GM10847 (cell line): ENCODE measurements around the gene CHADL.

Experiments
- POLR2A ChIP-seq: IDR thresholded peaks from 2 replicates; pipeline ENCODE4 v1.6.1; 2011; ENCODE audit not compliant: insufficient read length; ENCODE audit errors: extremely low read depth

CHADL gene

GRCh38 chr22:41262250-41262765 lies 21.6 kb upstream of the CHADL start:
- TF ChIP-seq POLR2A = no peak

- TF ChIP-seq POLR2A = no peak
Observed at GRCh38 chr22:41261541-41262249, 21.0 kb upstream of the CHADL start.

DNA sequence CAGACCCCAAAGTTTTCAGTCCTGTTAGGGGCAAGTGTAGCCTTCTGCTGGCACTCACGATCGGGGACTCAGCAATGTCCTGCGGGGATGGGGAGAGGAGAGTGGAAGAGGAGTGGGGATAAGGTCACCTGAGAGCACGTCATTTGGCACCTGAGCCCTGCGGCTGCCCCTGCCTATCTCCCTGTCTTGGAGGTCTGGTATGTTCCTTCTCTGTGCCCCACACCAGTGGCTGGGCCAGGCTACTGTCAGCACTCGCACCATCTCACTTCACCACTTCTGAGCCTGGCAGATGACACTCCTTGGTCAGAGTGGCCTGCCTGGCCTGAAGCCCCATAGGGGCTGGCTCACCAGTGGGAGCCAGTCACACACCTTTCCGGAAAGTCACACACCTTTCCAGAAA lies 20.1 kb upstream of the CHADL start:
- TF ChIP-seq POLR2A = no peak

- no peak for TF ChIP-seq POLR2A
Observed at GRCh38 chr22:41257696-41258095, 17.0 kb upstream of the CHADL start.

GRCh38 chr22:41256254-41257253 lies 15.8 kb upstream of the CHADL start:
- no peak for TF ChIP-seq POLR2A

- TF ChIP-seq POLR2A = no peak
Observed at GRCh38 chr22:41254230-41254629, 13.5 kb upstream of the CHADL start.

GRCh38 chr22:41252365-41252764 lies 11.6 kb upstream of the CHADL start:
- TF ChIP-seq POLR2A = no peak

DNA sequence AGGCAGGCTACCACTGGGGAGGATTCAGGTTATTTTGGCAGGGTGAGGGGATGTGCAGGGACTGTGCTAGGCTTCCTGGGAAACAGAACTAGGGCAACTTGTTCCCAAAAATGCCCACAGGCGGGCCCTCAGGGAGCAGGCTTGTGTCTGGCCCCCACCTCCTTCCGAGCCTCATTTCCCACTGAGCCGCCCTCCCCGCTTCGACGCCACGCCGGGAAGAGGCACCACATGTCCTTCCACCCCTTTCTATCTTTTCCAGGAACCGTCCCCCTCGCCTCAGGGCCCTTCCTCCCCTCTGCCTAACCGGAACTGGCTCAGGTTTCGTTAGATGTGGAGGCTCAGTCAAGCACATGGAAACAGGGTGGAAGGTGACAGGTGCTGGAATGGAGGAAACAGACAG lies 9.4 kb upstream of the CHADL start:
- TF ChIP-seq POLR2A = no peak

DNA sequence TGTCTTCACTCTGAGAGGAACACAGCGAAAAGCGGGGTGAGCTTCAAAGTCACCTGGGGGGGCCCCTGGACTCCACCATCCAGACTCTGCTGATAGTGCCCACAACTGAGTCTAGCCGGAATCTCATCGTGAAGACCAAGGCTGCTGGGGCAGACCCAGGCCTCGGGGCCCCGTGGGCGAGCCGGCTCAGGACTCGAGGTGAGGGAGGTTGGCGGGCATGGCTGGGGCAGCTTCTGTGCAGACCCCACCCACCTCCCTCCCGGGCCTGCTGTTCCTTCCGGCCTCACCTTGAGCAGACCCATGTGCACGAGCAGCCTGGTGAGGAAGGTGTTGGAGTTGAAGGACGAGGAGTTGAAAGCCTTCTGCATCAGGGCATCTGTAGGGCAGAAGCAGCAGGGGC lies 8.7 kb upstream of the CHADL start:
- no peak for TF ChIP-seq POLR2A

DNA sequence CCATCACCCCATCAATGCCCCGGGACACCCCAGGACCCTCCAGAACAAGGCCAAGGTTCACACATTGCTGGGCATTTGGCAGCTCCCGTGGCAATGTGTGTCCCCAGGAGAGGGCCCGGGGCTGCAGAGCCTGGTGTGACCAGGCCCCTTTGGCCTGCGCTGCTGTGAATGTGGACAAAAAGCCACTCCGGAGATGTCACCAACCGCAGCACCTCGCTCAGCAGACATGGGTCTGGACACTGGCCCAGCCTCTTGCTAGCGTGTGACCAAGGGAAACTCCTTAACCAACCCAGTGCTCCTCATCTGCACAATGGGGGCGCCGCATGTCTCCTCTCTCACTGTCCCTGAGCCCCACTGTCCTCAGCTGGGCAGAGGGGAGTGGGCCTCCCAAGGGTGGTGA lies 8.0 kb upstream of the CHADL start:
- TF ChIP-seq POLR2A = no peak

DNA sequence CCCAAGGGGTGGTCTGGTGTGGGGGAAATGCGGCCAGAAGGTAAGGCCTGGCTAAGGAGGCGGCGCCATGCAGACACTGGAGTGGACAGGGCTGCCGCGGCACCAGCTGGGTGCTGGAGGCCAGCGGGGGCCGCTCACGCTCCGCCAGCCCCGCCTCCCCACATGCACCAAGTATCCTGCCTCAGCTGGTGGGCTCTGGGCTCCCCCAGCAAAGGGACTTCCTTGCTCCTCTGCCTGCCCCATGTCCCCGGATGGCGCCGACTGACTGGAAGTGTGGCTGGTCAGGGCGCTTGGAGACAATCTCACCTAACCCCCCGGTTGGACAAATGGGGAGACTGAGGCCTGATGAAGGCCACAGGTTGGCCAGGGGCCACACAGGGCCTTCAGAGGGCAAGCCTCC lies 7.6 kb upstream of the CHADL start:
- no peak for TF ChIP-seq POLR2A

DNA sequence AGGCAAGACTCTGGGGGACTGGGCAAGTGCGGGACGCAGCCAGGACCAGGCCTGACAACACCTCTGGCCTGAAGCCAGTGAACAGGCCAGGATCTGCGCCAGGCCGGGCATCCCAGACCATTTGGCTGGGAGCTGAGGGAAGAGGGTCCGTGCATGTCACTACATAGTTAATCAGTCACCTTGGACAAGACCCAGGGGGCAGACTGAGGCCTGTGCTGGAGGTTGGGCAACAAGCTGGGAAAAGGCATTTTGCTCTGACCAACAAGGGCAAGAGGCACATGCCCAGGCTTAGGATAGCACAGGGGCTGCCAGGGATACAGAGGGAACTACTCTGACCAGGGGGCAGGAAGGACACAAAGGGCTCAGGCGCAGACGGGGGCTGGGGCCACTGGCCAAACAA lies 7.0 kb upstream of the CHADL start:
- TF ChIP-seq POLR2A = no peak

DNA sequence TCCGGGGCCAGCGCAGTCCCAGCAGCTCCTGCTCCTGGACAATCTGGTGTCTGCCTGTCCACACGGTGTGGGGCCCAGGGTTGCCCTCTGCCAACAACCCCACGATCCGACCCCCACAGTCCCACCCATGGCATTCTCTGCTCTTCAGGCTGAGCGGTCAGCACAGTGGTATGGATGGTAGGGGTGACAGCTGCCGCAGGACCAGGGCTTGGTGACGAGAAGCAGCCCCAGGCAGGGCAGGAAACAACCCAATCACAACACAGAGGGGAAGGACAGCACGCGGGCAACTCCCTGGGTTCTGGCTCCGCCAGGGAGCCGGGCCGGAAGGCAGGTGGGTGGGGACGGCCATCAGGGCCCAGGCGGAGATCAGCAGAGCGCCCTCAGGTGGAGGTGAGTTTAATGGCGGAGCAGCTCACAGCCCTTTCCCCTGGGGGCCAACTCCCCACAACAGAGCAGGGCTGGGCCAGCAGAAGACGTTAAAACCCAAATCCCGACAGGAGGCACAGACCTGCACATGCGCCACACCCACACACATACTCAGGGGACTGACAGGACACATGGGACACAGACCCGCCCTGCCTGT lies 5.3 kb upstream of the CHADL start:
- no peak for TF ChIP-seq POLR2A

GRCh38 chr22:41243361-41243760 lies 2.6 kb upstream of the CHADL start:
- TF ChIP-seq POLR2A = no peak

DNA sequence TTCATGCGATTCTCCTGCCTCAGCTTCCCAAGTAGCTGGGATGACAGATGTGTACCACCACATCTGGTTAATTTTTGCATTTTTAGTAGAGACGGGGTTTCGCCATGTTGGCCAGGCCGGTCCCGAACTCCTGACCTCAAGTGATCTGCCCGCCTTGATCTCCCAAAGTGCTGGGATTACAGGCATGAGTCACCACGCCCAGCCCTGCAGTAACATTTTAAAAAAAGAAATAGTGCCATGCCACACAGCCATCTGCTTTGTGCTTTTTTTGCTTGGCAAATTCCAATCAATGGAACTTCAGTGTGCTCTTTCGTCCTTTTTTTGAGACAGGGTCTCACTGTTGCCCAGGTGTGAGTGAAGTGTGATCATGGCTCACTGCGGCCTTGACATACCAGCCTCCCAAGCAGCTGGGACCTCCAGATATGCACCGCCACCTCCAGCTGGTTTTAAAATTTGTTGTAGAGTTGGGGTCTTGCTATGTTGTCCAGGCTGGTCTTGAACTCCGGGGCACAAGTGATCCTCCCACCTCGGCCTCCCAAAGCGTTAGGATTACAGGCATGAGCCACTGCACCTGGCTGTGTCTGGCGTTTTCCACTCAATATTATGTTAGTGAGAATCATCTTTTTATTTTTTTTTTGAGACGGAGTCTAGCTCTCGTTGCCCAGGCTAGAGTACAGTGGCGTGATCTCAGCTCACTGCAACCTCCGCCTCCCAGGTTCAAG lies 1.8 kb upstream of the CHADL start:
- TF ChIP-seq POLR2A = no peak
